GM21423 (cell line): ENCODE measurements around the gene PTPRT.
"Not testable (repeated sequence)": the region's sequence is repeated elsewhere in the genome, so short reads cannot be mapped to it uniquely, and the experiment has no call there.

Experiments used
- ATAC-seq: cut with Tn5 transposase; IDR thresholded peaks from one replicate; pipeline ENCODE4 v1.9.1; 2021; ENCODE audit warnings: mild to moderate bottlenecking, moderate library complexity; ENCODE audit not compliant: unreplicated experiment

PTPRT gene

GRCh38 chr20:43187476-43188233, 2.1 kb downstream of the PTPRT start:
- no peak for ATAC-seq

DNA sequence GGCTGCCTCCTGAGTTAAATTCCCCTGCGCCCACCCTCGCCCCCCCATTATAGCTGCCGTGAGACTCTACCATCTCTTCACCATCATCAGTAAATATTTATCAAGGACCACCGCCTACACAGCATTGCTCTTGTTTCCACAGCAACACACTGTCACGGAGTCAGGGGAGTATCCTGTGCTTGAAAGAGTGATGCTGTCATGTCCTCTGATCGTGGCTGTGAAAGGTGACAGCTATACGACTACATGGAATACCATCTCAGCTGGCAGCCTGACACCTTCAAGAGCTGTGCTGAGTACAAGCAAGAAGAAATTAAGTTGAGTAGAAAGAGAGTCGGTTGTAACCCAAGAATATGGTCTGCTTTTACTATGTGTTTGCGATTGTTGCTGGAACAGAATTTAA, 3.4 kb downstream of the PTPRT start:
- no peak for ATAC-seq

DNA sequence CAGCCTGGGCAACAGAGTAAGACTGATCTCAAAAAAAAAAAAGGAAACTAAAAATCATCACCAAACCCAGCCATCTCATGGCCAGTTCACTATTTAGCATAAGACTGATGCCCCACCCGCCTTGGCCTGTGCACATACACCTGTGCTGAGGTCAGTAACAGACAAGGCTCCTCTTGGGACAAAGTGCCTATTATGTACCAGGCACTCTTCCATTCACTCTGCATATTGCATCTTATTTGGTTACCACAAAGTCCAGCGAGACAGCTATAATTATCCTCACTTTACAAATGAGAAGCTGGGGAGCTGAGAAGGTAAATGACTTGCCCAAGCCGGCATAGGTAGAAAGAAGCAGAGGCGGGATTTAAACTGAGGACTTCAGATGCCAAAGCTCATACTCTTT, 3.8 kb downstream of the PTPRT start:
- ATAC-seq = no peak

DNA sequence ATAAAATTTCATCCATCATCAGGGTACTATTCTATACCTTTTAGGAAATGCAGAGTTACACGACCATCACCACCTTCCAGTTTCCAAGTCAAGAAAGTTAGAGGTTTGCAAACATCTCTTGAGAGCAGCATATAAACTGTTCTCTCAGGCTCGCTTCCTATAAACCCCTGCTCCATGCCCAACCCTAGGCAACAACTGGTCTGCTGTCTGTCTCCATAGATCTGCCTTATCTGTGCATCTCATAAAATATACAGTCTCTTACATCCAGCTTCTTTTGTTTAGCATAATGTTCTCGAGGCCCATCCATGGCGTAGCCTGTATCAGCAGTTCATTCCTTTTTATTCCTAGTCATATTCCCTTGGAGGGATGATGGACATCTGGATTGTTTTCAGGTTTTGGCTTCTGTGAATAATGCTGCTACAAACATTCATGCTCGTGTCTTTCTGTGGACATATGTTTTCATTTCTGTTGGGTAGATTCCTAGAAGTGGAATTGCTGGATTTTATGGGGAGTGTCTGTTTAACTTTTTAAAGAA, 6.1 kb downstream of the PTPRT start:
- ATAC-seq = no peak

- ATAC-seq = no peak
These were observed 11.6 kb downstream of the PTPRT start for GRCh38 chr20:43178080-43178479.

DNA sequence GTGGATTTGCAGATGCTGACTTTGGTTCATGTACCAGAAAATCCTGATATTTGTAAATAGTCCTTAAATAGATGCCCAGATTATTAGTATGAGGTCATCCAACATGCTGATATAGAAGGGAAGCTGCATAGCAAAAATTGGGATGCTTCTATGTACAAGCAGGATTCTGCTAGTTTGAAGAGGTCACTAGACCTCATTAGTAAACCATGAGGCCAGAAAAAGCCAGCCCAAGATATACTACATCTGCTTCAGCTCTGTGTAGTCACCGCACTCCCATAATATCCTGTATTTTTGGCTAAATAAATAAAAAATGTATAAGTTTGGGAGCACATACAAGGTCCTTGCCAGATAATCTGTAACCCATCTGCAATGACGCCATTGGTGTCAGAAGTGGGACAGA, 13.0 kb downstream of the PTPRT start:
- no peak for ATAC-seq

- no peak for ATAC-seq
These were observed 17.8 kb downstream of the PTPRT start for GRCh38 chr20:43171930-43172329.

- ATAC-seq = no peak
These were observed 18.9 kb downstream of the PTPRT start for GRCh38 chr20:43170771-43171170.

DNA sequence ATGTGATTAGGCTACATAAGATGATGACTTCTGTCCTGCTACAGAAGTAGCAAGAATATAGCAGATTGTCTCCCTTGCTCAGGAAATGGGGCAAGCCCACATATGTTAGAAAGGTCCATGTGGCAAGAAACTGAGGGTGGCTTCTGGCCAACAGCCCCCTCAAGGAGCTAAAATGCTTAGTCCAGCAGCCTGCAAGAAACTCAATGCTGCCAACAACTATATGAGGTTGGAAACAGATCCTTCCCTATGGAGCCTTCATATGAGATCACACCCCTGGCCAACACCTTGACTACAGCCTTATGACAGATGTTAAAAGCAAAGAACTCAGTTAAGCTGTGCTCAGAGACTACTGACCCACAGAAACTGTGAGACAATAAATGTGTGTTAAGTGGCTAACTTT, 22.1 kb downstream of the PTPRT start:
- ATAC-seq = no peak

GRCh38 chr20:43167021-43167420, 22.7 kb downstream of the PTPRT start:
- no peak for ATAC-seq

GRCh38 chr20:43165611-43166010, 24.1 kb downstream of the PTPRT start:
- ATAC-seq = no peak

GRCh38 chr20:43164736-43165135, 25.0 kb downstream of the PTPRT start:
- ATAC-seq = not testable (repeated sequence)

DNA sequence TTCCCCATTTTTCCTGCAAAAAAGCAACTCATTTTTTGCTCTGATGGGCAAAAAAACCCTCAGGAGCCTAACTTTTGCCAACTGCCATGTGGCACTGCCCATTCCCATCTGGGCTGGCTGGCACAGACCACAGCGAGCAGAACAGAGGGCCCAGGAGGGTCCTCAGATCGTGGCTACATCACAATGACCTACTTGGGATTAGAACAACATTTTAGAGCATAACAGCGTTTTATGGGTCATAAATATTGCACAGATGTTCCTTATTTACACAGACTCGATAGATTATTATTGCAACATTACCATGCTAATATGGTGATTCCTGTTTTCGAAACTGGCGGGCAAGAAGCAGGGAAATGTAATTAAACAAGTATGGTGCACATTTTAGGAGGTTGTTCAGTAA, 28.0 kb downstream of the PTPRT start:
- ATAC-seq = no peak

DNA sequence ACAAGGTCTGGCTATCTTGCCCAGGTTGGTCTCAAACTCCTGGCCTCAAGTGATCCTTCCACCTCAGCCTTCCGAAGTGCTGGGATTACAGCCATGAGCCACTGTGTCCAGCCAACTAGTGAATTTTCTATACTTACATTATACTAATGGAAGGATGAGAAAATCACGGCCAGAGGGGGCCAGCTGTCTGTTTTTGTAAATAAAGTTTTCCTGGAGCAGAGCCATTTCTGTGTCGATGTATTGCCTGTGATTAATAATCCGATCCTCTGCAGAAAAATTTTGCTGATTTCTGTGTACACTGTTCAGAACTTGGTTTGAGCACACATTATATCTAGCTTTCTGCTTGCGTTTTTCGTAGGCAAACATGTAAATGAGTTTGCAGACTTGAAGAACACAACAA, 28.8 kb downstream of the PTPRT start:
- ATAC-seq = no peak

DNA sequence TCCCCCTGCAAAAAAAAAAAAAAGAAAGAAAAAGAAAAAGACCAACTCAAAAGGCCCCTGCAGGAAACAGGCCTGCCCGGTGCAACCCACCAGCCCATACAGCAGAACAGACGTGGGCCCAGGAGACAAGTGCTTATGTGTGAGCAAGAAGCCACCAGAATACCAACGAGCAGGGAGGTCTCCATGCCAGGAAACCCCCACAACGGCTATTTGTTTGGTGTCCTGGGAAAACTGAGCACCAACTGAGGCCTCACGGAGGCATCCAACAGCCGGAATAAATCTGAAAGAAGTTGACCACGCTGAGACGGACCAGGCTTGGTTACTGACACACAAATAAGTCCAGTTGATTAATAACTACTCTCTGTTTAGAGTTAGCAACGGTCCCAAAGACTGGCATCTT, 29.7 kb downstream of the PTPRT start:
- ATAC-seq = no peak

- ATAC-seq = no peak
These were observed 34.2 kb downstream of the PTPRT start for GRCh38 chr20:43155366-43156100.

- no peak for ATAC-seq
These were observed 37.8 kb downstream of the PTPRT start for GRCh38 chr20:43151901-43152300.

- no peak for ATAC-seq
These were observed 38.5 kb downstream of the PTPRT start for GRCh38 chr20:43151256-43151655.

GRCh38 chr20:43140726-43141125, 49.0 kb downstream of the PTPRT start:
- ATAC-seq = no peak

GRCh38 chr20:43138061-43138770, 51.5 kb downstream of the PTPRT start:
- ATAC-seq = no peak

DNA sequence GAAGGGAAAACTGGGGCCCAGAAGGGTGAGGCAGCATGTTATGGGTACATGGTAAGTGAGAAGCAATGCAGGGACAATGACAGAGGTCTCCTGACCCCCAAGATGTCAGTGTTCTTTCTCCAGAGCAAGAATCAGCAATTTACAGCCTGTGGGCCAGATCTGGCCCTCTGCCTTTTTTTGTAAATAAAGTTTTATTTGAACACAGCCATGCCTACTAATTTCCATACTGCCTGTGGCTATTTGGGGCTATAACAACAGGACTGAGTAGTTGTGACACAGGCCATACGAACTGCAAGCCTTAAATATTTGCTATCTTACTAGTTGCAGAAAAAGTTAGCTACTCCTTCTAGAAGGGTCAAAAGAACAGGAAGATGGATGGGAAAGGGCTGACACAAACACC, 52.5 kb downstream of the PTPRT start:
- no peak for ATAC-seq

DNA sequence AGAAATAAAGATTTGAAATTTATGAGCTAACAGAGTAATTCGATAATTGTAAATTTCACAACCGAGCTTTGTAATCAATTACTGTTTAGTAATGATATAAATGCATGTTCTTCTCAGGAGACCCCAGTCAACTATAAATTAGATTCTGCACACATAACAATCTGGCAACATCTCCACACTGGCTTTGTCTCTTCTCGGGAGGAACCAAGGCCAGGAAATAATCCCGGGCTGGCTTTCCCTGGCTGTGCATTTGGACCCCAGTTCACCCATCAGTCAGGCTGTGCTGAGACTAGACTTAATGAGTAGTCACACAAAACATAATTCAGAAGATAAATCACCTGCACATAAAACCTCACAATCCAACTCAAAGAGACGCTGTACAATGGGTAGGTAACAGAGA, 65.5 kb downstream of the PTPRT start:
- no peak for ATAC-seq
